ENCODE results near the gene OMP.
"Not testable (repeated sequence)": the region's sequence is repeated elsewhere in the genome, so short reads cannot be mapped to it uniquely, and the experiment has no call there.

The OMP gene

GRCh38 chr11:77092382-77092781 lies 10.3 kb upstream of the OMP start:
- no peak for DNase-seq (ENCODE audit: low read depth)
- no peak overlapping the region for H3K4me3 ChIP-seq (ENCODE audit: low read depth, low read length)
- TF ChIP-seq CTCF (IDR thresholded peaks at IDR 0.05; ENCODE audit: low read depth, low read length, missing control alignments) = no peak

GRCh38 chr11:77093056-77093891 lies 9.4 kb upstream of the OMP start:
- no peak for TF ChIP-seq CTCF (IDR thresholded peaks at IDR 0.05; ENCODE audit: low read depth, low read length, missing control alignments)
- DNase-seq (ENCODE audit: low read depth) = no peak
- H3K4me3 ChIP-seq (ENCODE audit: low read depth, low read length) = no peak overlapping the region

DNA sequence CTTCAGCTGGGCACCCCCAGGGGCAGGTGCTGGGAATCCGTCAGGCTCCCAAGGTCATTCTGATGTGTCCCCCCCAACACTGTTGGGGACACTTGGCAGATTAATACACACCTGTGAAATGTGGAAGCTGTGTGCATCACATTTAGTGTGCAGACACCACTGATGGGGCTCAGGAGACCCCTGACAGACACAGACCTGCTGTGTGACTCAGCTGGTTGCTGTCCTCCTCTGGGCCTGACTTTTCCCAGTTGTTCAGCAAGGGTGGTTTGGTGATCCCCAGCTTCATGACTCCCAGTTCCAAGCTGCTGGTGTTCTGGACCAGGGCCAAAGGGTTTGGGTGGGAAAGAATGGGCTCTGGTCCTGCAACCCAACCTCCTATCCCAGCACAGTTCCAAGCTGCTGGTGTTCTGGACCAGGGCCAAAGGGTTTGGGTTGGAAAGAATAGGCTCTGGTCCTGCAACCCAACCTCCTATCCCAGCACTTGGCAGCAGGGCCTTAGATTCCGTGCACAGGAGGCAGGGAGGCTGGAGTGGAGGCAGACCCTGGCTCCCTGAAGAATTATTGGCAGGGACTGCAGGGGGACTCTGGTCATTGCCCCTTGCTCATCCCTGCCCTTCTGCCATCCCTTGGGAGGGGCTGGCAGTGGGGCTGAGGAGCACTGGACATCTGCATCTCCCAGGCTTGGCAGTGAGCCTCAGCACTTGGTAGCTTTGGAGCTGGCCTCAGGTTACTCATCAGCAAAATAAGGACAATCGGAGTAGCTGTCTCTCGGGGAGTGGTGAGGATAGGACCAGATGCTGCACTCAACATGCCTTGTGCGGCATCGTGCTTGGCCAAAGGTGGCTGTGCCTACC lies 8.4 kb upstream of the OMP start:
- no peak overlapping the region for H3K4me3 ChIP-seq (ENCODE audit: low read depth, low read length)
- no peak for DNase-seq (ENCODE audit: low read depth)
- no peak for TF ChIP-seq CTCF (IDR thresholded peaks at IDR 0.05; ENCODE audit: low read depth, low read length, missing control alignments)

GRCh38 chr11:77094841-77095365 lies 7.7 kb upstream of the OMP start:
- no peak for TF ChIP-seq CTCF (IDR thresholded peaks at IDR 0.05; ENCODE audit: low read depth, low read length, missing control alignments)
- no peak for DNase-seq (ENCODE audit: low read depth)
- H3K4me3 ChIP-seq (ENCODE audit: low read depth, low read length) = no peak overlapping the region

- no peak for DNase-seq (ENCODE audit: low read depth)
- H3K4me3 ChIP-seq (ENCODE audit: low read depth, low read length) = no peak overlapping the region
- no peak for TF ChIP-seq CTCF (IDR thresholded peaks at IDR 0.05; ENCODE audit: low read depth, low read length, missing control alignments)
Observed at GRCh38 chr11:77095551-77096490, 6.8 kb upstream of the OMP start.

- H3K4me3 ChIP-seq (ENCODE audit: low read depth, low read length) = no peak overlapping the region
- no peak for DNase-seq (ENCODE audit: low read depth)
- no peak for TF ChIP-seq CTCF (IDR thresholded peaks at IDR 0.05; ENCODE audit: low read depth, low read length, missing control alignments)
Observed at GRCh38 chr11:77096591-77097019, 6.0 kb upstream of the OMP start.

DNA sequence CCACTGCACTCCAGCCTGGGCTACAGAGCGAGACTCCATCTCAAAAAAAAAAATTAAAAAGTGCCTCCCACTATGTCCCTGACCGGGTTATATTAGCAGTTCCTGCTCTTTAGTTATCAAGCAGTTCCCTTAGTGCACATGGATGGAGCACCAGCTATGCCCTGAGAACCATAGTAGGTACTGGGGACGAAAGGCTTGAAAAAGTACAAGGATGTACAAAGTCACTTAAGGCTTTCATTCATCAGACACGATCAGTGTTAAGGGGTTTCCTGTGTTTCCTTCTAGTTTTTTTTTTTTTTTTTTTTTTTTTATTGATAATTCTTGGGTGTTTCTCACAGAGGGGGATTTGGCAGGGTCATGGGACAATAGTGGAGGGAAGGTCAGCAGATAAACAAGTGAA lies 5.5 kb upstream of the OMP start:
- DNase-seq (ENCODE audit: low read depth); H3K4me3 ChIP-seq (ENCODE audit: low read depth, low read length): not testable (repeated sequence)
